ENCODE results near the gene CANT1.

CANT1 gene

GRCh38 chr17:78976907-78977680, 32.5 kb downstream of the CANT1 start:
- no peak for TF ChIP-seq TAF1 (IDR thresholded peaks at IDR 0.05; ENCODE audit: borderline replicate concordance, insufficient read depth, low read length)
- TF ChIP-seq SIN3A (IDR thresholded peaks at IDR 0.05; ENCODE audit: borderline replicate concordance, insufficient read depth, low read length) = no peak
- TF ChIP-seq, protein P1, sequence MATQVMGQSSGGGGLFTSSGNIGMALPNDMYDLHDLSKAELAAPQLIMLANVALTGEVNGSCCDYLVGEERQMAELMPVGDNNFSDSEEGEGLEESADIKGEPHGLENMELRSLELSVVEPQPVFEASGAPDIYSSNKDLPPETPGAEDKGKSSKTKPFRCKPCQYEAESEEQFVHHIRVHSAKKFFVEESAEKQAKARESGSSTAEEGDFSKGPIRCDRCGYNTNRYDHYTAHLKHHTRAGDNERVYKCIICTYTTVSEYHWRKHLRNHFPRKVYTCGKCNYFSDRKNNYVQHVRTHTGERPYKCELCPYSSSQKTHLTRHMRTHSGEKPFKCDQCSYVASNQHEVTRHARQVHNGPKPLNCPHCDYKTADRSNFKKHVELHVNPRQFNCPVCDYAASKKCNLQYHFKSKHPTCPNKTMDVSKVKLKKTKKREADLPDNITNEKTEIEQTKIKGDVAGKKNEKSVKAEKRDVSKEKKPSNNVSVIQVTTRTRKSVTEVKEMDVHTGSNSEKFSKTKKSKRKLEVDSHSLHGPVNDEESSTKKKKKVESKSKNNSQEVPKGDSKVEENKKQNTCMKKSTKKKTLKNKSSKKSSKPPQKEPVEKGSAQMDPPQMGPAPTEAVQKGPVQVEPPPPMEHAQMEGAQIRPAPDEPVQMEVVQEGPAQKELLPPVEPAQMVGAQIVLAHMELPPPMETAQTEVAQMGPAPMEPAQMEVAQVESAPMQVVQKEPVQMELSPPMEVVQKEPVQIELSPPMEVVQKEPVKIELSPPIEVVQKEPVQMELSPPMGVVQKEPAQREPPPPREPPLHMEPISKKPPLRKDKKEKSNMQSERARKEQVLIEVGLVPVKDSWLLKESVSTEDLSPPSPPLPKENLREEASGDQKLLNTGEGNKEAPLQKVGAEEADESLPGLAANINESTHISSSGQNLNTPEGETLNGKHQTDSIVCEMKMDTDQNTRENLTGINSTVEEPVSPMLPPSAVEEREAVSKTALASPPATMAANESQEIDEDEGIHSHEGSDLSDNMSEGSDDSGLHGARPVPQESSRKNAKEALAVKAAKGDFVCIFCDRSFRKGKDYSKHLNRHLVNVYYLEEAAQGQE (IDR thresholded peaks at IDR 0.05; ENCODE audit: insufficient read depth in 1 of 2, low read depth in 2 of 2, low read length in 2 of 2) = no peak

- TF ChIP-seq POLR2AphosphoS5 (IDR thresholded peaks at IDR 0.05; ENCODE audit: low read depth, low read length) (0 out of 2 replicates have a peak, but pooled peaks have one; percentile 6), TAF1 (IDR thresholded peaks at IDR 0.05; ENCODE audit: borderline replicate concordance, insufficient read depth, low read length) (no peak)
Measured at GRCh38 chr17:78974635-78975591, 34.7 kb downstream of the CANT1 start.

GRCh38 chr17:78973792-78974520, 35.6 kb downstream of the CANT1 start:
- no peak for TF ChIP-seq FOXP2 (optimal IDR thresholded peaks at IDR 0.05; ENCODE audit: borderline replicate concordance, extremely low read depth, extremely low read length, insufficient read depth)
- TF ChIP-seq, protein P1 (IDR thresholded peaks at IDR 0.05; ENCODE audit: insufficient read depth in 1 of 2, low read depth in 2 of 2, low read length in 2 of 2) = no peak
- 0 out of 2 replicates have a peak, but pooled peaks have one; percentile 35 for TF ChIP-seq POLR2AphosphoS5 (IDR thresholded peaks at IDR 0.05; ENCODE audit: low read depth, low read length)
- no peak for TF ChIP-seq SIN3A (IDR thresholded peaks at IDR 0.05; ENCODE audit: borderline replicate concordance, insufficient read depth, low read length)
- no peak for TF ChIP-seq TAF1 (IDR thresholded peaks at IDR 0.05; ENCODE audit: borderline replicate concordance, insufficient read depth, low read length)

DNA sequence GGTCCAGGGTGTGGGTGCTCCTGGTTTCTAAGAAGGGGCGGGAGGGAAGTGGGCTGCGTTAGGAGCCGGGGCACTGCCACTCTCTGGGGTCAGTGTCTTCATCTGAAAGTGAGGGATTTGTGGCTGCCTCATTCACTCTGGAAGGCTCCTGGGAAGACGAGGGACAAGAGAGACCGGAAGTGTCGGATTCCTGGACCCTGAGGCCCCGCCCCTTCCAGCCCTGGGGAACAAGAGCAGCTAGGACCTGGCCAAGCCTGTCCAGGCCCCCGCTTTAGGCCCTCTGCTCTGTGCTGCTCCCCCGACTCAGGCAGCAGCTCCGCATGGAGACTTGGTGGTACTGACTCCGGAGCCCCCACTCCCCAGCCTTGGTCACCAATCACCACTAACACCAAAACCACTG, 36.4 kb downstream of the CANT1 start:
- no peak for TF ChIP-seq TAF1 (IDR thresholded peaks at IDR 0.05; ENCODE audit: borderline replicate concordance, insufficient read depth, low read length)
- no peak for TF ChIP-seq SIN3A (IDR thresholded peaks at IDR 0.05; ENCODE audit: borderline replicate concordance, insufficient read depth, low read length)
- no peak for TF ChIP-seq POLR2AphosphoS5 (IDR thresholded peaks at IDR 0.05; ENCODE audit: low read depth, low read length)

DNA sequence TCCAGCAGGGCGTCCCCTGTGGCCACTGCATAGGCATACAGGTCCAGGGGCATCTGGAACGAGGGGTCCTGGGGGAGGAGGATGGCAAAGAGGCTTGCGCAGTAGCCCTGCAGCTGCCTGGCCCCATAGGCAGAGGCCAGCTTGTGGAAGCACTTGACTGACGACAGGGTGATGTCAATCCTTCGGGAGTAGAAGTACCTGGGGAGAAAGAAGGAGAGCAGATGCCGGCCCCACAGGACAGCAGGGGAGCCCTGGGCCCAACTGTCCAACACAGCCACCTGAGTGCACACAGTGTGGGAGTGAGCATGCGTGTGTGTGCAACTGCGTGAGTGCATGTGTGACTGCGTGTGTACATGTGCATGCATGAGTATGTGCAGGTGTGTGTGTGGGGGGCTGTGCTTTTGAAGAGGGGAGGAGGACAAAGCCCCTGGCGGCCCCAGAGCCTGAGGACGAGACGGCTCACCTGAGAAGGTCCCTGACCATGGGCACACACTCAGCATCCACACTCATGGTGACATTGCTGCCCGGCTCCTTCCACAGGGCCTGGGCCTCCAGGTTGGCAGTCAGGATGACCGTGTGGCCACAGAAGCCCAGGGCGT, 37.0 kb downstream of the CANT1 start:
- no peak for TF ChIP-seq FOXP2 (optimal IDR thresholded peaks at IDR 0.05; ENCODE audit: borderline replicate concordance, extremely low read depth, extremely low read length, insufficient read depth)
- no peak; the same call in 1 of the 2 replicates for TF ChIP-seq POLR2AphosphoS5 (IDR thresholded peaks at IDR 0.05; ENCODE audit: low read depth, low read length)
- no peak for TF ChIP-seq SIN3A (IDR thresholded peaks at IDR 0.05; ENCODE audit: borderline replicate concordance, insufficient read depth, low read length)
- no peak for TF ChIP-seq TAF1 (IDR thresholded peaks at IDR 0.05; ENCODE audit: borderline replicate concordance, insufficient read depth, low read length)
- TF ChIP-seq, protein P1 (IDR thresholded peaks at IDR 0.05; ENCODE audit: insufficient read depth in 1 of 2, low read depth in 2 of 2, low read length in 2 of 2) = no peak
